Measurements from ENCODE around the gene CDH15. TPM values are rescaled to one million over a fixed set of nuclear protein-coding genes. Genes with fewer than 3 reads are reported as not detected.

CDH15 gene
- total RNA-seq, 1 experiment from 2014 or later = 0.46 TPM

DNA sequence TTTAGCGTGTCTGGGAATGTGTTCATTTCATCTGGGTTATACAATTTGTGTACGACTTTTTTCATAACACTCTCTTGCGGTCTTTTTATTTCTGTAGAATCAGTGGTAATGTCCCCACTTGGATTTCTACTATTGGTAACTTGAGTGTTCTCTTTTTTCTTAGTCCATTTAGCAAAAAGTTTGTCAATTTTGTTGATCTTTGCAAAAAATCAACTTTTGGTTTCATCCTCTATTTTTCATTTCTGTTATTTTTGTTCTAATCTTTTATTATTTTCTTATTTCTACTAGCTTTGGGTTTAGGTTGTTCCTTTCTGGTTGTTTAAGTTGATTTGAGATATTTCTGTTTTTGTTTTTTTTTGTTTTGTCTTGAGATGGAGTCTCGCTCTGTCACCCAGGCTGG, 36.4 kb downstream of the CDH15 start:
- H3K9me3 Mint-ChIP-seq = no peaks in the 10 kb centered on the region
- DNase-seq (ENCODE audit: low spot score) = no peak
- ChIA-PET POLR2A (no interaction called here), CTCF (interaction anchor here (1.2 kb wide), 1 partner anchor 40 kb away, joined by 3 read pairs; no protein-coding TSS in a partner anchor)
- TF ChIP-seq ELF4 (CRISPR knock-in tag; IDR thresholded peaks at IDR 0.05; ENCODE audit: low read depth) (no peak), USF2 (CRISPR knock-in tag; IDR thresholded peaks at IDR 0.05) (no peak), SMAD3 (CRISPR knock-in tag; IDR thresholded peaks at IDR 0.05; ENCODE audit: borderline replicate concordance) (no peak), ATF2 (CRISPR knock-in tag; IDR thresholded peaks at IDR 0.05; ENCODE audit: borderline replicate concordance, low read depth) (no peak)
- TF ChIP-seq, protein P1, sequence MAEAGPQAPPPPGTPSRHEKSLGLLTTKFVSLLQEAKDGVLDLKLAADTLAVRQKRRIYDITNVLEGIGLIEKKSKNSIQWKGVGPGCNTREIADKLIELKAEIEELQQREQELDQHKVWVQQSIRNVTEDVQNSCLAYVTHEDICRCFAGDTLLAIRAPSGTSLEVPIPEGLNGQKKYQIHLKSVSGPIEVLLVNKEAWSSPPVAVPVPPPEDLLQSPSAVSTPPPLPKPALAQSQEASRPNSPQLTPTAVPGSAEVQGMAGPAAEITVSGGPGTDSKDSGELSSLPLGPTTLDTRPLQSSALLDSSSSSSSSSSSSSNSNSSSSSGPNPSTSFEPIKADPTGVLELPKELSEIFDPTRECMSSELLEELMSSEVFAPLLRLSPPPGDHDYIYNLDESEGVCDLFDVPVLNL (CRISPR knock-in tag; IDR thresholded peaks at IDR 0.05; ENCODE audit: borderline replicate concordance, low read depth) = no peak
- TF ChIP-seq, protein P2, sequence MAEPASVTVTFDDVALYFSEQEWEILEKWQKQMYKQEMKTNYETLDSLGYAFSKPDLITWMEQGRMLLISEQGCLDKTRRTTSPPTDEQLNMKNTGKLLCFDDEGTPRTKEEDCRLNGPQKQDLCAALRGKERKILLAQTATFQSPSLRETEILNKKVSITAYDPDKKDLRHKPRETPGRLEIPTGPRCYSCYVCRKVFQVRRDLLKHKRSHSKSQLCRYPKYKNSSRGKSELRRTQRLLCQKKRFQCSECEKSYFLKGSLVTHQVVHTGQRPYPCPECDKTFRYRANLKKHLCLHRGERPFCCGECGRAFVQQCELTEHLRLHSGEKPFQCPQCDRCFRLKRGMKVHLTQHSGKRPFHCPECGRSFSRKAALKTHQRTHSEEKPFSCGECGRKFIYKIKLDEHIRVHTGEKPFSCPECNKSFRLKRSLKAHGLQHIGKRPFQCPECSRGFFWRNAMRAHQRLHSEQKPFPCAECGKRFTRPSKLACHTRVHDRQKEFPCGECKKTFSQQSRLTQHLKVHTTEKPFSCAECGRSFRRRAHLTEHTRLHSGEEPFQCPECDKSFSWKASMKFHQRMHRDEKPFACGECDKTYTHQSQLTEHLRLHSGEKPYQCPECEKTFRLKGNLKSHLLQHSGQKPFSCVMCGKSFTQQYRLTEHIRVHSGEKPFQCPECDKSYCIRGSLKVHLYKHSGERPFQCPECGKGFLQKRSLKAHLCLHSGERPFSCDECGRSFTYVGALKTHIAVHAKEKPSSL (CRISPR knock-in tag; conservative IDR thresholded peaks at IDR 0.05) = no peak
- TF ChIP-seq, protein P3, sequence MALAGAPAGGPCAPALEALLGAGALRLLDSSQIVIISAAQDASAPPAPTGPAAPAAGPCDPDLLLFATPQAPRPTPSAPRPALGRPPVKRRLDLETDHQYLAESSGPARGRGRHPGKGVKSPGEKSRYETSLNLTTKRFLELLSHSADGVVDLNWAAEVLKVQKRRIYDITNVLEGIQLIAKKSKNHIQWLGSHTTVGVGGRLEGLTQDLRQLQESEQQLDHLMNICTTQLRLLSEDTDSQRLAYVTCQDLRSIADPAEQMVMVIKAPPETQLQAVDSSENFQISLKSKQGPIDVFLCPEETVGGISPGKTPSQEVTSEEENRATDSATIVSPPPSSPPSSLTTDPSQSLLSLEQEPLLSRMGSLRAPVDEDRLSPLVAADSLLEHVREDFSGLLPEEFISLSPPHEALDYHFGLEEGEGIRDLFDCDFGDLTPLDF (CRISPR knock-in tag; IDR thresholded peaks at IDR 0.05) = no peak
- no peaks in the 10 kb centered on the region for H3K4me1 Mint-ChIP-seq
- no peaks in the 10 kb centered on the region for H3K36me3 Mint-ChIP-seq
- H3K27ac Mint-ChIP-seq = no peak overlapping the region
- ATAC-seq = no peak
- H3K27me3 Mint-ChIP-seq (ENCODE audit: low read depth) = peaks cover 31% of the 10 kb centered on the region
- no peak overlapping the region for H3K4me3 Mint-ChIP-seq

GRCh38 chr16:89209522-89210044, 38.0 kb downstream of the CDH15 start:
- no peaks in the 10 kb centered on the region for H3K36me3 Mint-ChIP-seq
- POLR2A ChIA-PET = no interaction called here

More at GRCh38 chr16:89209522-89210044, 38.0 kb downstream of the CDH15 start:
- H3K4me1 Mint-ChIP-seq = no peaks in the 10 kb centered on the region
- DNase-seq (ENCODE audit: low spot score) (no peak), ATAC-seq (no peak; the same call in 1 of the 2 replicates)
- CTCF ChIA-PET = interaction anchor here (0.7 kb wide), 1 partner anchor 42 kb away, joined by 3 read pairs; no protein-coding TSS in a partner anchor
- no peaks in the 10 kb centered on the region for H3K9me3 Mint-ChIP-seq
- H3K27ac Mint-ChIP-seq = no peak overlapping the region
- TF ChIP-seq, protein P4, sequence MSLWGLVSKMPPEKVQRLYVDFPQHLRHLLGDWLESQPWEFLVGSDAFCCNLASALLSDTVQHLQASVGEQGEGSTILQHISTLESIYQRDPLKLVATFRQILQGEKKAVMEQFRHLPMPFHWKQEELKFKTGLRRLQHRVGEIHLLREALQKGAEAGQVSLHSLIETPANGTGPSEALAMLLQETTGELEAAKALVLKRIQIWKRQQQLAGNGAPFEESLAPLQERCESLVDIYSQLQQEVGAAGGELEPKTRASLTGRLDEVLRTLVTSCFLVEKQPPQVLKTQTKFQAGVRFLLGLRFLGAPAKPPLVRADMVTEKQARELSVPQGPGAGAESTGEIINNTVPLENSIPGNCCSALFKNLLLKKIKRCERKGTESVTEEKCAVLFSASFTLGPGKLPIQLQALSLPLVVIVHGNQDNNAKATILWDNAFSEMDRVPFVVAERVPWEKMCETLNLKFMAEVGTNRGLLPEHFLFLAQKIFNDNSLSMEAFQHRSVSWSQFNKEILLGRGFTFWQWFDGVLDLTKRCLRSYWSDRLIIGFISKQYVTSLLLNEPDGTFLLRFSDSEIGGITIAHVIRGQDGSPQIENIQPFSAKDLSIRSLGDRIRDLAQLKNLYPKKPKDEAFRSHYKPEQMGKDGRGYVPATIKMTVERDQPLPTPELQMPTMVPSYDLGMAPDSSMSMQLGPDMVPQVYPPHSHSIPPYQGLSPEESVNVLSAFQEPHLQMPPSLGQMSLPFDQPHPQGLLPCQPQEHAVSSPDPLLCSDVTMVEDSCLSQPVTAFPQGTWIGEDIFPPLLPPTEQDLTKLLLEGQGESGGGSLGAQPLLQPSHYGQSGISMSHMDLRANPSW (CRISPR knock-in tag; conservative IDR thresholded peaks at IDR 0.05; ENCODE audit: low read depth) = no peak
- TF ChIP-seq NR2C2 (CRISPR knock-in tag; IDR thresholded peaks at IDR 0.05) (no peak), ZNF138 (CRISPR knock-in tag; conservative IDR thresholded peaks at IDR 0.05) (no peak), OVOL2 (CRISPR knock-in tag; IDR thresholded peaks at IDR 0.05; ENCODE audit: borderline replicate concordance) (no peak), SP1 (CRISPR knock-in tag; conservative IDR thresholded peaks at IDR 0.05) (no peak), NR3C1 (CRISPR knock-in tag; conservative IDR thresholded peaks at IDR 0.05; ENCODE audit: low read depth) (no peak), ZNF121 (CRISPR knock-in tag; IDR thresholded peaks at IDR 0.05) (no peak), PRRX2 (CRISPR knock-in tag; IDR thresholded peaks at IDR 0.05) (no peak)
- H3K4me3 Mint-ChIP-seq = no peak overlapping the region
- peaks cover 15% of the 10 kb centered on the region for H3K27me3 Mint-ChIP-seq (ENCODE audit: low read depth)

Data from WTC11 (cell line).